ENCODE data around the gene KCNMA1.

KCNMA1 gene

DNA sequence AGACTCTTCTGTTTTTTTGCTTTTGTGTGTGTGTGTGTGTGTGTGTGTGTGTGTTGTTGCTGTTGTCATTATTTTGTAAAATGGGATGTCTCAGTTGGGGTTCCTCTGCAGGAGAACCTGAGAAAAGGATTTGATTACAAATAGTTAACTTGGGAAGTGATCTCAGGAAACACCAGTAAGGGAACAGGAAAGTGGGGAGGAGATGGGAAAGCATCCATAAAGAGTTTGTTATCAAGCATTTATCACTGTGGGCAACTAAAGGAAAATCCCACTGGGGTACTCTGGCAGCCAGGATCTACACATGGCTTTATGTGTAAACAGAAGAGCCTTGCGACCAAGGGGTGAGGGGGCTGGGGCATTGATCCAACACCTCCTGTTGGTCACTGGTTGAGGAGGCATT lies 485.4 kb downstream of the KCNMA1 start:
- H3K4me3 ChIP-seq (ENCODE audit: low read depth, low read length), result no peak overlapping the region
- H3K36me3 ChIP-seq (ENCODE audit: control insufficient read depth, insufficient read depth, low read length), result no peaks in the 10 kb centered on the region
- H3K27me3 ChIP-seq (ENCODE audit: control insufficient read depth, insufficient read depth, low read length), result no peaks in the 10 kb centered on the region
- H3K9me3 ChIP-seq (ENCODE audit: control insufficient read depth, insufficient read depth, low read length), result no peaks in the 10 kb centered on the region
- peaks cover 20% of the 10 kb centered on the region for H3K4me1 ChIP-seq (ENCODE audit: control insufficient read depth, insufficient read depth, low read length)
- no peak overlapping the region for H3K9ac ChIP-seq (ENCODE audit: low read depth, low read length)

DNA sequence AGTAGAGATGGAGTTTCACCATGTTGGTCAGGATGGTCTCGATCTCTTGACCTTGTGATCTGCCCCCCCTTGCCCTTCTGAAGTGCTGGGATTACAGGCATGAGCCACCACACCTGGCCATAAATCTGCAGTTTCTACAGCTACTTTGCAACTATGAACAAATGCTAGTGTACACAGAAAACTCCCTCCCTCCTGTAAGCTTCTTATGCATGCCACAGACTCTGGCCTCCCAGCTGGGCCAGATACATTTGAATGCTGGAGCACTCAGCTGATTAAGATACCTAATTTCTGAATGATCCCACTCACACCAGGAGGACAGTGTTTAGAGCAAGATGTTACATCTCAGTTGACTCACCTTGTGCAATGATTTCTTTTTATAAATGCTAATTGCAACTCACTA lies 486.2 kb downstream of the KCNMA1 start:
- H3K9me3 ChIP-seq (ENCODE audit: control insufficient read depth, insufficient read depth, low read length), result no peaks in the 10 kb centered on the region
- no peaks in the 10 kb centered on the region for H3K27me3 ChIP-seq (ENCODE audit: control insufficient read depth, insufficient read depth, low read length)
- H3K36me3 ChIP-seq (ENCODE audit: control insufficient read depth, insufficient read depth, low read length), result no peaks in the 10 kb centered on the region
- no peak overlapping the region for H3K9ac ChIP-seq (ENCODE audit: low read depth, low read length)
- H3K4me3 ChIP-seq (ENCODE audit: low read depth, low read length), result no peak overlapping the region
- peaks cover 20% of the 10 kb centered on the region for H3K4me1 ChIP-seq (ENCODE audit: control insufficient read depth, insufficient read depth, low read length)

GRCh38 chr10:77149706-77150105 lies 487.9 kb downstream of the KCNMA1 start:
- no peak overlapping the region for H3K9ac ChIP-seq (ENCODE audit: low read depth, low read length)

GRCh38 chr10:77149001-77149400 lies 488.6 kb downstream of the KCNMA1 start:
- Histone ChIP-seq H3K4me1 (ENCODE audit: control insufficient read depth, insufficient read depth, low read length) (peaks cover 20% of the 10 kb centered on the region), H3K4me3 (ENCODE audit: low read depth, low read length) (no peak overlapping the region), H3K27me3 (ENCODE audit: control insufficient read depth, insufficient read depth, low read length) (no peaks in the 10 kb centered on the region), H3K9ac (ENCODE audit: low read depth, low read length) (no peak overlapping the region), H3K36me3 (ENCODE audit: control insufficient read depth, insufficient read depth, low read length) (no peaks in the 10 kb centered on the region), H3K9me3 (ENCODE audit: control insufficient read depth, insufficient read depth, low read length) (no peaks in the 10 kb centered on the region)

More at GRCh38 chr10:77149706-77150105, 487.9 kb downstream of the KCNMA1 start:
- H3K4me1 ChIP-seq (ENCODE audit: control insufficient read depth, insufficient read depth, low read length), result peaks cover 20% of the 10 kb centered on the region
- no peaks in the 10 kb centered on the region for H3K27me3 ChIP-seq (ENCODE audit: control insufficient read depth, insufficient read depth, low read length)
- H3K4me3 ChIP-seq (ENCODE audit: low read depth, low read length), result no peak overlapping the region
- H3K9me3 ChIP-seq (ENCODE audit: control insufficient read depth, insufficient read depth, low read length), result no peaks in the 10 kb centered on the region
- H3K36me3 ChIP-seq (ENCODE audit: control insufficient read depth, insufficient read depth, low read length), result no peaks in the 10 kb centered on the region

DNA sequence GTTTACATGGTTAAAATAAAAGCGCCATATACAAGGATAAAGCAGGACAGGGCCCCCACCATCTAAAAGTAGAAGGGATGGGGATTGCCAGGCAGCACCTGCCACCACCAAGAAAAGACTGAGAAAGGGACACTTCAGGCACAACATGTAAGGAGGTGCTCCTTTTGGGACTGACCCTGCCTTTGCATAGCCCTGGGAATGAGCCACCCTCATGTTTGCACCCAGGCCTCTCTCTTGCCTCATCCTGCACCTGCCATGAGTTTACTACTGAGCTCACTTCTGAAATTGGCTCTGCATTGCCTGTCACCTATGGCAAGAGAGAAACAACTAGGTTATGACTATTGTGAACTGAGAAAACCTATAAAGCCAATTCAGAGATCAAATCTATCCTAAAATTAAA lies 489.7 kb downstream of the KCNMA1 start:
- Histone ChIP-seq H3K4me3 (ENCODE audit: low read depth, low read length) (no peak overlapping the region), H3K4me1 (ENCODE audit: control insufficient read depth, insufficient read depth, low read length) (peaks cover 19% of the 10 kb centered on the region), H3K9ac (ENCODE audit: low read depth, low read length) (no peak overlapping the region), H3K9me3 (ENCODE audit: control insufficient read depth, insufficient read depth, low read length) (no peaks in the 10 kb centered on the region), H3K36me3 (ENCODE audit: control insufficient read depth, insufficient read depth, low read length) (no peaks in the 10 kb centered on the region), H3K27me3 (ENCODE audit: control insufficient read depth, insufficient read depth, low read length) (no peaks in the 10 kb centered on the region)

- peaks cover 16% of the 10 kb centered on the region for H3K4me1 ChIP-seq (ENCODE audit: control insufficient read depth, insufficient read depth, low read length)
- H3K27me3 ChIP-seq (ENCODE audit: control insufficient read depth, insufficient read depth, low read length), result no peaks in the 10 kb centered on the region
- no peaks in the 10 kb centered on the region for H3K9me3 ChIP-seq (ENCODE audit: control insufficient read depth, insufficient read depth, low read length)
- no peaks in the 10 kb centered on the region for H3K36me3 ChIP-seq (ENCODE audit: control insufficient read depth, insufficient read depth, low read length)
- H3K9ac ChIP-seq (ENCODE audit: low read depth, low read length), result no peak overlapping the region
- no peak overlapping the region for H3K4me3 ChIP-seq (ENCODE audit: low read depth, low read length)
Measured at GRCh38 chr10:77146712-77147336, 490.8 kb downstream of the KCNMA1 start.

GRCh38 chr10:77144656-77145055 lies 493.0 kb downstream of the KCNMA1 start:
- no peaks in the 10 kb centered on the region for H3K27me3 ChIP-seq (ENCODE audit: control insufficient read depth, insufficient read depth, low read length)
- peaks cover 9% of the 10 kb centered on the region for H3K4me1 ChIP-seq (ENCODE audit: control insufficient read depth, insufficient read depth, low read length)
- no peaks in the 10 kb centered on the region for H3K9me3 ChIP-seq (ENCODE audit: control insufficient read depth, insufficient read depth, low read length)
- H3K36me3 ChIP-seq (ENCODE audit: control insufficient read depth, insufficient read depth, low read length), result no peaks in the 10 kb centered on the region
- no peak overlapping the region for H3K9ac ChIP-seq (ENCODE audit: low read depth, low read length)
- no peak overlapping the region for H3K4me3 ChIP-seq (ENCODE audit: low read depth, low read length)

DNA sequence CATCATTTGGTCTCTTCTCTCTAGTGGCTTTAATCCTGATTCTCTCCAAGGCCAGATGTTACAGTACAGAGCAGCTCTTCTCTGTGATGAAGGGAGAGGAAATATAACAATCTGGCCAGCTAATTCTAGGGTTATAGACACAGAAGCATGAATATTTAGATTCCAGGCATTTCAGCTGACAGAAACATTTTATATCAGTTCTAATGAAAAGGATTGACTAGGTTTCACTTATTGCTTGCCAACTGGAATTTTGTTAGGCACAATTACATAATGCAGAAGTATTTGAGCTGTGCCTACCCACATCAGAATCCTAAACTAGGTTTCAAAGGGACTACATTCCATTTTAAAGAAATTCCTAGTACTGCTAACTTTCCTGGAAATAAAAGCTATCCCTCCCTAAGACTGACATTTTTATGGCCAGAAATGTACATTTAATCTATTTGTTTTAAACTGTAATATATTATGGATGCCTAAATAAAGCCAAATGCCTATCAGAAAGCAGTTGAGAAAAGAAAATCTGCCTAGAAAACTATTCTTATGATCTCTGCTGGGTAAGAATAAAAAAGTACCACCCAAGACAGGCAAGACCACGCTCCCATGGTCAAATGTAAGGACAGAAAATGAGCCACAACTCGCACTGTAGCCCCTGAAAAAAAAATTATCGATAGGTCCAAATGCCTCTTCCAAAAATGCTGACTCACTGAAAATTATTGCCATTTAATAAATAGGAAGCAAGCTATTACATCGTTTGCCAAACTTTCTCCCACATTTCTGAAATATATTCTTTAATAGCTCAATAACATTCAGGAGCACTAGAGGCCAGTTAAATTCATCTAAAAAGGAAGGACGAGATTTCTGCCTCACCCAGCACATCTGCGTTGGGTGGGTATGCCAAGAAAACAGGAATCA lies 498.1 kb downstream of the KCNMA1 start:
- no peaks in the 10 kb centered on the region for H3K36me3 ChIP-seq (ENCODE audit: control insufficient read depth, insufficient read depth, low read length)
- H3K9ac ChIP-seq (ENCODE audit: low read depth, low read length), result no peak overlapping the region
- H3K27me3 ChIP-seq (ENCODE audit: control insufficient read depth, insufficient read depth, low read length), result no peaks in the 10 kb centered on the region
- H3K9me3 ChIP-seq (ENCODE audit: control insufficient read depth, insufficient read depth, low read length), result no peaks in the 10 kb centered on the region
- no peak overlapping the region for H3K4me3 ChIP-seq (ENCODE audit: low read depth, low read length)
- no peaks in the 10 kb centered on the region for H3K4me1 ChIP-seq (ENCODE audit: control insufficient read depth, insufficient read depth, low read length)

GRCh38 chr10:77138541-77138940 lies 499.1 kb downstream of the KCNMA1 start:
- Histone ChIP-seq H3K27me3 (ENCODE audit: control insufficient read depth, insufficient read depth, low read length) (no peaks in the 10 kb centered on the region), H3K4me1 (ENCODE audit: control insufficient read depth, insufficient read depth, low read length) (no peaks in the 10 kb centered on the region), H3K36me3 (ENCODE audit: control insufficient read depth, insufficient read depth, low read length) (no peaks in the 10 kb centered on the region), H3K4me3 (ENCODE audit: low read depth, low read length) (no peak overlapping the region), H3K9me3 (ENCODE audit: control insufficient read depth, insufficient read depth, low read length) (no peaks in the 10 kb centered on the region), H3K9ac (ENCODE audit: low read depth, low read length) (no peak overlapping the region)

DNA sequence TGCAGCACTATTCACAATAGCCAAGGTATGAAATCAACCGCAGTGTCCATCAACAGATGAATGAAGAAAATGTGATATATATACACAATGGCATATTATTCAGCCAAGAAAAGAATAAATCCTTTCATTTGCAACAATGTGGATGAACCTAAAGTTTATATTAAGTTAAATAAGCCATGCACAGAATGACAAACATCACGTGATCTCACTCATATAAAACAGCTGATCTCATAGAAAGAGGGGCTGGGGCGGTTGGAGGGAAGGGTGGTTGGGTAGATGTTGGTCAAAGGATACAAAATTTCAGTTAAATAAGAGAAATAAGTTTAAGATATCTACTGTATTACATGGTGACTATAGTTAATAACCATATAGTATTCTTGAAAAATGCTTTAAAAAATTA lies 502.1 kb downstream of the KCNMA1 start:
- no peaks in the 10 kb centered on the region for H3K27me3 ChIP-seq (ENCODE audit: control insufficient read depth, insufficient read depth, low read length)
- H3K9me3 ChIP-seq (ENCODE audit: control insufficient read depth, insufficient read depth, low read length), result no peaks in the 10 kb centered on the region
- H3K36me3 ChIP-seq (ENCODE audit: control insufficient read depth, insufficient read depth, low read length), result no peaks in the 10 kb centered on the region
- H3K9ac ChIP-seq (ENCODE audit: low read depth, low read length), result no peak overlapping the region
- H3K4me1 ChIP-seq (ENCODE audit: control insufficient read depth, insufficient read depth, low read length), result no peaks in the 10 kb centered on the region
- no peak overlapping the region for H3K4me3 ChIP-seq (ENCODE audit: low read depth, low read length)

DNA sequence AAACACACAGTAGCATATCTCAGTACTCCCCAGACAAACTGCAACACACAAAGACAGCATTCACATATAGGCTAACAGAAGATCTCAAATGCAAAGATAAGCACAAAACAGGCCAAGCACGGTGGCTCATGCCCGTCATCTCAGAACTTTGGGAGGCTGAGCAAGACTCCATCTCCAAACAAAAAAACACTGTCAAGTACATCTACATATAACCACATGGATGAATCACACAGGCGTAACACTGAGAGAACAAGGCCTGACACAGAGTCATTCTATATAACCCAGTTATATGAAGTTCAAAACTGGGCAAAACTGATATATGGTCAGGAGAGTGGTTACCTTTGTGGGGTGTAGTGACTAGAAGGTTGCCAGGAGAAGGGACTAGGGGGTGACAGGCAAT lies 506.4 kb downstream of the KCNMA1 start:
- H3K27me3 ChIP-seq (ENCODE audit: control insufficient read depth, insufficient read depth, low read length), result no peaks in the 10 kb centered on the region
- no peak overlapping the region for H3K4me3 ChIP-seq (ENCODE audit: low read depth, low read length)
- no peaks in the 10 kb centered on the region for H3K4me1 ChIP-seq (ENCODE audit: control insufficient read depth, insufficient read depth, low read length)
- H3K9me3 ChIP-seq (ENCODE audit: control insufficient read depth, insufficient read depth, low read length), result no peaks in the 10 kb centered on the region
- no peak overlapping the region for H3K9ac ChIP-seq (ENCODE audit: low read depth, low read length)
- H3K36me3 ChIP-seq (ENCODE audit: control insufficient read depth, insufficient read depth, low read length), result no peaks in the 10 kb centered on the region

- H3K4me3 ChIP-seq (ENCODE audit: low read depth, low read length), result no peak overlapping the region
- H3K4me1 ChIP-seq (ENCODE audit: control insufficient read depth, insufficient read depth, low read length), result no peaks in the 10 kb centered on the region
Measured at GRCh38 chr10:77127243-77127642, 510.4 kb downstream of the KCNMA1 start.

More at GRCh38 chr10:77127243-77127642, 510.4 kb downstream of the KCNMA1 start:
- H3K9ac ChIP-seq (ENCODE audit: low read depth, low read length), result no peak overlapping the region
- H3K36me3 ChIP-seq (ENCODE audit: control insufficient read depth, insufficient read depth, low read length), result no peaks in the 10 kb centered on the region
- no peaks in the 10 kb centered on the region for H3K9me3 ChIP-seq (ENCODE audit: control insufficient read depth, insufficient read depth, low read length)
- H3K27me3 ChIP-seq (ENCODE audit: control insufficient read depth, insufficient read depth, low read length), result no peaks in the 10 kb centered on the region
